ENCODE measurements around the gene PROKR2.

Gene PROKR2

DNA sequence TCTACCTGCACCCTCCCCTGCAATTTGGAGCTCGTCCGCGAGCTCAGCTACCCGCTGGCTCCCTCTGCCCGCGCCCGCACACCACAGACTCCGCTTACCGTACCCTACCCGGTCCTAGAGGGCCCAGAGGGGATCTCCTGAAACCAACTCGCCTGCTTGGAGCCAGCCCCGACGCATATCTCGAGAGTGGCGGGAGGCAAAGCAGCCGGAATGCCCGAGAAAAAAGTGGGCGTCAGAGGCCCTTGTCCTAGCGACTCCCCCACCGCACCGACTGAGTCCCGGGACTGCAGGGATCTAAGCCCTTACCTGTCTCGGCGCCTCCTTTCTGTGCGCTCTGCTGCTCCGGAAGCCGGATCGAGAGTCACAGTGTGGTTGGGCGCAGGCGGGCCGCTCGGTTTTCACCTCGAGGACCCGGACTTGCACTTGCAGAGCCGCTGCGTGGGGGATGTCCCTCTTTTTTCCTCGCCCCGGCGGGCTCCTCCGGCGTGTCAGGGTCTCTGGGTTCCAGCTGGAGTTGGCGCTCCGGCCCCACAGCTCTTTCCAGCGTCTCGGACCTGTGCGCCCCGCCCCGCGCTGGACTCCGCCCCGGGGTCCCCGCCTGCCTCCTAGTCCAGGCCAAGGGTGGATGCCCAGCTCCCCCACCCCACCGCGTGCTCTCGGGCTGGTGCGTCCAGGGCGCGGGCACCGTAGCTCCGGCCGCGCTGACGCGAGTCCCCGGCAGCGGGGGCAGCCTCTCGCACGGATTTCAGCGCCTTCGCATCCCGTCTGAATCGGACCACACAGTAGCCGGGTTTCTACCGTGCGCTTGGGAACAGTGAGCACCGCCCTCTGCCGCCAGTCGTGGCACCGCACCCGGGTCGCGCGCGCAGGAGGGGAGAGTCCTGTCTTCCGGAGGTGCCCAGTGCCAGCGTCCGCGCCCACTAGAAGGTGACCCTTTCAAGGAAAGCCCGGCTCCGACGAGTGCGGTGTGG is at the start of gene PROKR2:
TSS of gene PROKR2 (minus strand) at position 767 of the 971 bp plus-strand sequence. CDS start 2,585 bp downstream, outside the sequence.
- peak; percentile 7 for DNase-seq

- peak; percentile 15 for DNase-seq
Measured at GRCh38 chr20:5364997-5365597, 48.3 kb upstream of the PROKR2 start.

DNA sequence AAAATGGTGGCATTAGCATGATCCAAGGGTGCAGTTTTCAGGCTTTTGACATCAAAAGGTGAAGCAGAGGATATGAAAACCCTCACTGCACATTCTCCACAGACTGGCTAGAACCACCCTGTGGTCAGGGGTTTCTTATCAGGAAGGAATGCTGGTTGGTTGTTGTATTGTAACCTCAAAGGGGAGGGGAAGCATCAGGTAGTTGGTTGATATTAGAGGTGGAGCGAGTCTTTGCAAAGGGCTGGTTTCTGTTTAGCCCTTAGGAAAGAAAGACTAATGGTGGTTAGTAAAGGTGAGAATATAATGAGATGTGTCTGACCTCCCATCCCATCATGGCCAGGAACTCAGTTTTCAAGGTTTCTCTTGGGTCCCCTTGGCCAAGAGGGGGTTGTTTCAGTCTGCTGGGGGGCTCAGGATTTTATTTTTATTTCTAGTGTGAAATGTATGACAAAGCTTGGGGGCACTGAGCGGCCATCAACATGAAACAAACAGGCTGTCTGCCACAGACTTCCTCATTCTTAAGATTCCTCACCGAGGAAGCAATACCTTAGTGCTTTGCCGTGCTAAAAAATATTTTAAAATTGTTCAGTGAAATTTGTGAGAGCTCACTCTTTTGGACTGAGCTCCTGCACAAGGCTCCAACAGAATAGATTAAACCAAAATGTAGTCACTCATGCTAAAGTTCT is 47.5 kb upstream of the PROKR2 start:
- no peak for DNase-seq

- no peak for DNase-seq
Measured at GRCh38 chr20:5362771-5363170, 46.0 kb upstream of the PROKR2 start.

DNA sequence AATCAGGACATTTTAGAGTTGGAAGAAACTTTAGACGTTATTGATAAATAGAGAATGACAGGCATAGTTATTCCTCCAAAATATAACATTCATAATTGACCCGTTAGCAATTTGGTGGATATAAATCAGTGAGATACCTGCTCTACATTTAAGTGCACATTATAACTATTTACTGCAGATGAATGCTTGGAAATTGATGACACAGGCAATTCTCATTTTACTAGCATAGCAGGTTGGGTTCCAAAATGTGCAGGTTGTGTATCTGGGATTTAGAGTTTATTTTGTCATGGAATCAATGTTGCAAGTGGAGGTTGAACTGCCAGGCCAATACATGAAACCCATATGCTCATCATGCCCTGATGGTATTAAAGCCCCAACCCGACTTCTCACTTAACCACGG is 44.4 kb upstream of the PROKR2 start:
- DNase-seq = no peak

GRCh38 chr20:5357946-5358345 is 41.2 kb upstream of the PROKR2 start:
- peak; percentile 85 for DNase-seq

GRCh38 chr20:5356941-5357340 is 40.2 kb upstream of the PROKR2 start:
- DNase-seq = peak; percentile 64

DNA sequence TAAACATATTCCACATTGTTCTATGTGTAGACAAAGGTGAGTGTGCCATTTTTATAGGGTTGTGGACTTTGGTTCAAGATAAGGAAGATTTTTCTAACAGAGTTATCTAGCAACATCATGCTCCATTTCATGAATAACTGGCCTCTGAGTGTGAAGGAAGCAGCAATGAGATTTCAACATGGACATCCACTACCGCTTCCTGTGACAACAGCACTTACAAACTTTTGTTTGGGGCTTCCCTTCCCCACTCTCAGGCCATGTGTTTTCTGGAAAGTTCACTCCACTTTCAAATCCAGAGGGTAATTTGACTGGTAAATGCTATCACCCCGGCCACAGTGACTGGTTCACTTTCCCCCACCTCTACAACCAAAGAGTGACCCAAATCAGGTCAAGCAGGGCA is 38.1 kb upstream of the PROKR2 start:
- DNase-seq = peak; percentile 61

DNA sequence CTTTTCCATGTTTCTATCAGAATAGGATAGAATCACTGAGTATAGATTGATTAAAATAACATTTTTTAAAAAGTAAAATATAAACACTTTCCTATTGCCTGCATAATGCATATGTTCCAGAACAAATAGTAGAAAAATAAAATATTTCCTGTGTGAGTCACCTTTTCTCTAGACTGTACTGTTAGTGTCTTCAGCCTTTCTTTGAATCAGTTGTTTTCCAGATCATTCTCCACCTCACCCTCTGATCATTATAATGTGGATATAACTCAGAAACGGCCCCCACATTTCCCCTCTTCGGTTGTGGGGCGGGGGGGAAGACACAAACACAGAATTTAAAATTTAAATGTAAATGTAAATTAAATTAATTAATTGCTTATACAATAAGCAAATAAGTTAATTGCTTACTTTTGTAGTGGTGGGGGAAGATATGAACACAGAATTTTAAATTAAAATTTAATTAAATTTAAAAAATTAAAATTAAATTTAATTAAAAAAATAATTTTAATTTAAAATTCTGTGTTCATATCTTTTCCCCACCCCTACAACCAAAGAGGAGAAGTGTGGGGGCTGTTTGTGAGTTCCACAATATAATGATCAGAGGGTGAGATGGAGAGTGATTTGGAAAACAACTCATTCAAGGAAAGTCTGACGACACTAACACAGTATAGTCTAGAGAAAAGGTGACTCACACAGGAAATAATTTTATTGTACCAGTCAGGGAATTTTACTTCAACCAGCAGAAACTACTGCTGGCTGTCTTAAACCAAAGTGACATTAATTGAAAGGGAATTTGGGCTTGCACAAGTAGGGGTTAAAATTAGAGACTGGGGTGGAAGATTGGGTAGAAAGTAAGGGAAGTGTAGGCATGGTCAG is 37.1 kb upstream of the PROKR2 start:
- DNase-seq = peak; percentile 75

DNA sequence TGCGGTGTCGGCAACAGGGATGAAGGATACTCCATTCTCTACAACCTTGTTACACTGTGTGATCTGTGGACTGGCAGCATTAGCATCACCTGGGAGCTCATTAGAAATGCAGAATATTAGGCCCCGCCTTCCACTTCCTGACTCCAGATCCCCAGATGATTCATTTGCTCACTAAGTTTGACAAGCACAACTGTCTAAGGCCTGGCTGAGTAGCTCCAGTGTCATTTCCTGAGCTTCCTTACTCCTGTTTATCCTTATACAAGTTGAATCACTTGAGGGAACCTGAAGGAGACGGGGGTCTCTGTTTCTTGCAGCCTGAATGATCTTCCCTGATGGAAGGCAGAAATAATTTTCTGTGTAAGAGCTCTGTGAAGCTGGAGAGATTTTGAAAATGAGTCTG is 32.7 kb upstream of the PROKR2 start:
- DNase-seq = no peak

DNA sequence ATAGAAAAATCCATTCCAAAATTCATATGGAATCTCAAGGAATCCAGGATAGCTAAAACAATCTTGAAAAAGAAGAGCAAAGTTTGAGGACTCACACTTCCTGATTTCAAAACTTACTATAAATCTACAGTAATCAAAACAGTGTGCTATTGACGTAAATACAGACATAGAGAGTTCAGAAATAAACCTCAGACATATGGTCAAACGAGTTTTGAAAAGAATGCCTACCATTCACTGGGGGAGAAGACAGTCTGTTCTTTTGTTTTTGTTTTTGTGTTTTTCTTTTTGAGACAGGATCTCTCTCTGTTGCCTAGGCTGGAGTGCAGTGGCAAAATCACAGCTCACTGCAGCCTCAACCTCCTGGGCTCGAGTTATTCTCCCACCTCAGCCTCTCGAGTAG is 25.3 kb upstream of the PROKR2 start:
- no peak for DNase-seq

DNA sequence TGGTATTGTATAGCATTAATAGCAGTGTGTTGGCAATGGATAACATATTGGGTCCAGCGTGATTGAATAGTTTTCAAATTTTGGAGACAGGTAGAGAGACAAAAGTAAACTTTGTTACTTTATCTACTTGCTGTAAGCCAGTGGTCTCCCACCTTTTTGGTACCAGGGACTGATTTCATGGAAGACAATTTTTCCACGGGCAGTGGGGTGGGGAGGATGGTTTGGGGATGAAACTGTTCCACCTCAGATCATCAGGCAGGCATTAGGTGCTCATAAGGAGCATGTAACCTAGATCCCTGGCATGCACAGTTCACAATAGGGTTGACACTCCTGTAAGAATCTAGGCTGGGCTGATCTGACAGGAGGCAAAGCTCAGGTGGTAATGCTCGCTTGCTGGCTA is 14.6 kb upstream of the PROKR2 start:
- no peak for DNase-seq

DNA sequence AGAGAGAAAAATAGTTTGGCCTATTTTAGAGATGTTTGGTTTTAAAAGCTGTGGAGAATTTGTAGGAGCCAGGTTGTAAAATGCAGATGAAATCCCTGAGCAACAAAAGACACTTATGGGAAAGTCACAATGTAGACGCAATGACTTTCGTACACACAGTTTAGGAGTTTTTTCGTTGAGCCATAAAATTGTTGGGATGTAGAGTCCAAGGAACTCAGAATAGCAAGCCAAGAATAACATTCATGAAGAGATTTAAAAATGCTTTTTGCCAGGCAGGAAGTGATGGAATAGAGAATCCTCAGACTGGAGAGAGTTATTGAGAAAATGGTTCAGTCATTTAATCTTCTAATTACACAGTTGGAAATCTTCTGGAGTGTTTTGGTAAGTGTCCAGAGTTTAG is 11.5 kb upstream of the PROKR2 start:
- DNase-seq = no peak

GRCh38 chr20:5327356-5327755 is 10.6 kb upstream of the PROKR2 start:
- no peak for DNase-seq

DNA sequence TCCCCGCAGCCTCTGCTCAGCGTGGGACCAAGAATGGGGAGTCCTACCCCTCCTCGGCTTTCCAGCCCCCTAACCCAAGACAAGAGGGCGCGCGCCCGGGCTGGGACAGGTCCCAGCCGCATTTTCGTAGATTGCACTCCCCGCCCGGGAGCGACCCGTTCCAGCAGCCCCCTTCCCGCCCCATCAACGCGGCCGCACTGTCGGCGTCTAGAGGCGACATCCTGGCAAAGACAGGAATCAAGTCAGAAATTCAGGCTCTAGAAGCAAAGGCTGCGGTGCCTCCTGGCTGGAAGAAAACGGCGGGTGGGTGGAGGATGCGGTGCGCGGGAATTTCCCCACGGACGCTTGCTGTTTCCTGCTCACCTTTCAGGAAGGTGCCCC is 957 bp downstream of the PROKR2 start:
- DNase-seq = no peak

GRCh38 chr20:5313916-5314315 is 2.8 kb downstream of the PROKR2 start:
- no peak for DNase-seq

DNA sequence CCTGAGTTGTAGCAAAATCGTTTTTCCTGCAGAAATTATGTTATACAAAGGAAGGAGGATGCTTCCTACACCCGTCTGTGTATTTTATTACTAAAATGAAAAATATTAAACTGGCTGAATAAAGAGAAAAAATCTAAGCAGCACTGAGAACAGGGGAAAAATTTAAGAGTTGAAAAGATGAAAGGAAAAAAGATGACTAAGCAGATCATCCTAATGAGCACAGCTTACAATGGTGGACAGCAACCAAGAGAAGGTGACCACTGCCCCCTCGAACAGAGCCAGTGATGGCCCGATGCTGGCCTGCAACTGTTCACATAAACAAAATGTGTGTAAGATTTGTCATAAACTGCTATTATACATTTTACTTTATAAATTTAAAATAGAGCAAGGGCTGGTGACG is 4.2 kb downstream of the PROKR2 start:
- DNase-seq = no peak

- no peak for DNase-seq
Measured at GRCh38 chr20:5309971-5310370, 6.8 kb downstream of the PROKR2 start.

DNA sequence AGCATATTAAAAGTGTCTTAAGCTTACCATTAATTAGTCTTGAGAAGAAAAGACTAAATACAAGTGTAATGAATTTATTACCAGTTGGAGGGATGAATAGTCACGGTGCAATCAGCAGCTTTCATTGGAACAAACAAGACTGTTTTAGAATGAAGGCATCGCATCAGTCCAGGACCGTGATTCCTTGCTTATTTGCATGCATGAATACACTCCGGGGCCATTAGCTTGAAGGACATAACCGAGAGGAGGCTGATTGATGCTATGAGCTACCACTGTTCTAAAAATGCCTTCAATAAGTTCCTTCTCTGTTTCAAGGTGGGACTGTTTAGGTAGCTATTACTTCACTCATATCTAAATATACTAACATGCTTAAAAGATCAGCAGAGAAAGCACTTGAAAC is 17.9 kb downstream of the PROKR2 start:
- no peak for DNase-seq

GRCh38 chr20:5297280-5298004 is 19.3 kb downstream of the PROKR2 start:
- no peak for DNase-seq

DNA sequence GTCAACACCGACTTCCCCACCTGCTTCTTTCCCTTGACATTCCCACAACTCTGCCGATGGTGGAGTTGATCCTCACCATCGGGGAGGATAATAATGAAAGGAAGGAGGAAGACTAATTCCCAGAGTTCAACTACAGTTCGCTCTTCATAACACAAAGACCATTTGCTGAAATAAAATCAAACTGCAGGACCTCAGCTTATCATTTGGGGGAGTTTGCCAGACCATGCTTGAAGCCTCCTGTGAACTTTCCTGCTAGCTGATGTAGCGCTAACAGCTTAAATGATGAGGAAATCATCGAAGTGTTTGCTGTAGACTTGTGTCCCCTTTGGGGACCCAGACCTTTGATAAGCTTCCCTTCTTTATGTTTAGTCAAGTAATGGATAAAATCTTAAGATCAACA is 26.2 kb downstream of the PROKR2 start:
- no peak for DNase-seq

GRCh38 chr20:5282561-5282960 is 34.2 kb downstream of the PROKR2 start:
- DNase-seq = no peak
